ENCODE measurements around the gene SHH. TPM values are rescaled to one million over a fixed set of nuclear protein-coding genes. Genes with fewer than 3 reads are reported as not detected.

Gene SHH
- total and polyA plus RNA-seq, 3 donors from 2014 or later, result 0.06 to 1.0 TPM; not detected in 1

DNA sequence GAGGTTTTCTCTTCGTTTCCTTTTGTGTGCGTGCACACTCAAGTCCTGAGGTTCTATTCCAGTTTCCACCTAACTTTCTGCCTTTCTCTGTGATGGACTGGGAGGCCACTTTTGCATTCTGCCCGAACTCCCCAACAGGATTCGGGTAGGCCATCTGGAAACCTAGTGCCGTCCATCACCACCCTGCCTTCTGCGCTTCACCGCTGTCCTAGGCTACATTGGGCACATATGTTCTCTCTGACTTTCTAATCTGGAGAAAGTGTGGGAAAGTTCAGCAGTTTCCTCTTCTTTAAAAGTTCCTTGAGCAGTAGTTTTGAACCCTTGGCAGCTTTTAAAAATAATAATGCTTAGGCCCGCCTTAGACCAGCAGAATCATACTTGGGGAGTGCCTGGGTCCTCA is 46.8 kb downstream of the SHH start:
- Histone ChIP-seq H3K27ac (no peak overlapping the region), H3K36me3 (ENCODE audit: low read depth, missing control alignments) (no peaks in the 10 kb centered on the region), H3K4me1 (no peaks in the 10 kb centered on the region), H3K27me3 (no peaks in the 10 kb centered on the region), H3K9me3 (no peaks in the 10 kb centered on the region), H3K4me3 (no peak overlapping the region)
- 87 to 89% methylated on average over 8 of the region's 8 CpGs for WGBS, 2 donors
- TF ChIP-seq CTCF (IDR thresholded peaks at IDR 0.05), result no peak
- TF ChIP-seq POLR2A (IDR thresholded peaks at IDR 0.05), result no peak
- intact Hi-C loops (cut with DNase I; ENCODE audit: low total_unique reads), result no loop called here
- DNase-seq, result no peak

DNA sequence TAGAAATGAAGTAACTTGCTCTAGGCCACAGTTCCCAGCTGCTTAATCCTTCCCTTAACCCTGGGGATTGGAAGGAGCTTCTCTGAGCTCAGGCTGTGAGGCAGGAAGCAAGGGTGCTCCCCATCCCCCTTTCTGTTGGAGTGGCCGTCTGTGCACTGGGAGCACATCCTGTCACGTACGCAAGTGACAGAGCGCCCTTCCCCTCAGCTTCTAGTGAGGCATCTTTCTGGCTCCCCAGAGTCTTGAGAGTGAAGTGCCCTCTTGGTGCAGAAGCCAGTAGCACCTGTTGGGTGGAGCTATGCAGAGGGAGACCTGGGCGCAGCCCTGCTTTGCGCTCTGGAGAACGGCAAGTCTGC is 47.8 kb downstream of the SHH start:
- Histone ChIP-seq H3K9me3 (no peaks in the 10 kb centered on the region), H3K4me3 (no peak overlapping the region), H3K4me1 (no peaks in the 10 kb centered on the region), H3K27me3 (no peaks in the 10 kb centered on the region), H3K36me3 (ENCODE audit: low read depth, missing control alignments) (no peaks in the 10 kb centered on the region), H3K27ac (no peak overlapping the region)
- intact Hi-C loops (cut with DNase I; ENCODE audit: low total_unique reads), result no loop called here
- no peak for TF ChIP-seq POLR2A (IDR thresholded peaks at IDR 0.05)
- no peak for TF ChIP-seq CTCF (IDR thresholded peaks at IDR 0.05)
- WGBS, 2 donors, result 82 to 88% methylated on average over 6 to 7 of the region's 7 CpGs
- DNase-seq, result no peak

- Histone ChIP-seq H3K27me3 (no peaks in the 10 kb centered on the region), H3K4me1 (no peaks in the 10 kb centered on the region), H3K27ac (no peak overlapping the region), H3K36me3 (ENCODE audit: low read depth, missing control alignments) (no peaks in the 10 kb centered on the region), H3K9me3 (no peaks in the 10 kb centered on the region), H3K4me3 (no peak overlapping the region)
- WGBS, 2 donors, result 65 to 66% methylated on average over 22 to 27 of the region's 27 CpGs
- intact Hi-C loops (cut with DNase I; ENCODE audit: low total_unique reads), result no loop called here
- TF ChIP-seq CTCF (IDR thresholded peaks at IDR 0.05), result no peak
- no peak for DNase-seq
Measured at GRCh38 chr7:155763691-155764437, 48.4 kb downstream of the SHH start.

- intact Hi-C loops (cut with DNase I; ENCODE audit: low total_unique reads), result no loop called here
- H3K4me3 ChIP-seq, result no peak overlapping the region
- WGBS, 2 donors, result 95 to 98% methylated on average over 10 of the region's 10 CpGs
- H3K9me3 ChIP-seq, result no peaks in the 10 kb centered on the region
- no peak for DNase-seq
- no peaks in the 10 kb centered on the region for H3K4me1 ChIP-seq
- TF ChIP-seq CTCF (IDR thresholded peaks at IDR 0.05) (no peak), POLR2A (IDR thresholded peaks at IDR 0.05) (no peak)
- no peaks in the 10 kb centered on the region for H3K27me3 ChIP-seq
- H3K36me3 ChIP-seq (ENCODE audit: low read depth, missing control alignments), result no peaks in the 10 kb centered on the region
- H3K27ac ChIP-seq, result no peak overlapping the region
Measured at GRCh38 chr7:155763122-155763521, 49.1 kb downstream of the SHH start.

- intact Hi-C loops (cut with DNase I; ENCODE audit: low total_unique reads), result no loop called here
- no peaks in the 10 kb centered on the region for H3K9me3 ChIP-seq
- WGBS, 2 donors, result 80 to 82% methylated on average over 10 of the region's 10 CpGs
Measured at GRCh38 chr7:155762655-155763054, 49.6 kb downstream of the SHH start.

More at GRCh38 chr7:155762655-155763054, 49.6 kb downstream of the SHH start:
- no peak for DNase-seq
- Histone ChIP-seq H3K27ac (no peak overlapping the region), H3K36me3 (ENCODE audit: low read depth, missing control alignments) (no peaks in the 10 kb centered on the region), H3K4me1 (no peaks in the 10 kb centered on the region), H3K4me3 (no peak overlapping the region), H3K27me3 (no peaks in the 10 kb centered on the region)
- TF ChIP-seq CTCF (IDR thresholded peaks at IDR 0.05) (no peak), POLR2A (IDR thresholded peaks at IDR 0.05) (no peak)

Measured in testis (tissue), 3 donors.